ENCODE measurements around the gene RPH3AL.

- TF ChIP-seq, protein P1, sequence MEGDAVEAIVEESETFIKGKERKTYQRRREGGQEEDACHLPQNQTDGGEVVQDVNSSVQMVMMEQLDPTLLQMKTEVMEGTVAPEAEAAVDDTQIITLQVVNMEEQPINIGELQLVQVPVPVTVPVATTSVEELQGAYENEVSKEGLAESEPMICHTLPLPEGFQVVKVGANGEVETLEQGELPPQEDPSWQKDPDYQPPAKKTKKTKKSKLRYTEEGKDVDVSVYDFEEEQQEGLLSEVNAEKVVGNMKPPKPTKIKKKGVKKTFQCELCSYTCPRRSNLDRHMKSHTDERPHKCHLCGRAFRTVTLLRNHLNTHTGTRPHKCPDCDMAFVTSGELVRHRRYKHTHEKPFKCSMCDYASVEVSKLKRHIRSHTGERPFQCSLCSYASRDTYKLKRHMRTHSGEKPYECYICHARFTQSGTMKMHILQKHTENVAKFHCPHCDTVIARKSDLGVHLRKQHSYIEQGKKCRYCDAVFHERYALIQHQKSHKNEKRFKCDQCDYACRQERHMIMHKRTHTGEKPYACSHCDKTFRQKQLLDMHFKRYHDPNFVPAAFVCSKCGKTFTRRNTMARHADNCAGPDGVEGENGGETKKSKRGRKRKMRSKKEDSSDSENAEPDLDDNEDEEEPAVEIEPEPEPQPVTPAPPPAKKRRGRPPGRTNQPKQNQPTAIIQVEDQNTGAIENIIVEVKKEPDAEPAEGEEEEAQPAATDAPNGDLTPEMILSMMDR (IDR thresholded peaks at IDR 0.05 in 8 of 11, conservative IDR thresholded peaks at IDR 0.05 in 3 of 11) = no peak
- TF ChIP-seq POLR2AphosphoS5 (IDR thresholded peaks at IDR 0.05) = peak; percentile 35 to 66 (median 65)
Observed at GRCh38 chr17:199806-200545, 152.6 kb downstream of the RPH3AL start.
